Adrenal gland (tissue), 12 donors: ENCODE measurements around the gene ROBO4. TPM values are rescaled to one million over a fixed set of nuclear protein-coding genes. Genes with fewer than 3 reads are reported as not detected.

Experiments
- DNase-seq, 7 donors: peaks; one replicate each; pipeline ENCODE4 v3.0.0-alpha.2; 2019 to 2020
- H3K27ac ChIP-seq, 5 donors: fragments of 200-600 bp; sonication (generic) in 4 of 5; 1 replicate in 3 of 5; 2 replicates in 2 of 5; pipeline versions ENCODE4 v1.5.1 to v1.8.0; 2016 to 2020; ENCODE audit warnings: mild to moderate bottlenecking in 1 of 5
- H3K27me3 ChIP-seq: fragments of 200-600 bp; 2 replicates; pipeline ENCODE4 v1.8.0; 2021
- H3K36me3 ChIP-seq, 2 donors: fragments of 200-600 bp; replicated peaks in 1 of 2; 1 replicate in 1 of 2; 2 replicates in 1 of 2; pipeline versions ENCODE4 v1.5.1 to v1.8.0; 2018 to 2022
- H3K4me1 ChIP-seq, 2 donors: fragments of 200-600 bp; replicated peaks in 1 of 2; 1 replicate in 1 of 2; 2 replicates in 1 of 2; pipeline versions ENCODE4 v1.5.1 to v1.8.0; 2018 to 2021
- H3K4me3 ChIP-seq, 4 donors: fragments of 200-600 bp; sonication (generic) in 3 of 4; one replicate each; pipeline ENCODE4 v1.5.1; 2016 to 2018
- H3K9me3 ChIP-seq, 3 donors: fragments of 200-600 bp; sonication (generic) in 1 of 3; replicated peaks in 1 of 3; 1 replicate in 2 of 3; 2 replicates in 1 of 3; pipeline versions ENCODE4 v1.5.1 to v1.8.0; 2016 to 2021
- CTCF ChIP-seq, 6 experiments: fragments of 450-650 bp in 4 of 6; fragments of 200-600 bp in 2 of 6; sonication (generic) in 1 of 6; IDR thresholded peaks; 1 replicate in 5 of 6; 2 replicates in 1 of 6; pipeline versions ENCODE4 v1.5.1 to v1.8.0; 2016 to 2021; ENCODE audit warnings: antibody characterized with exemption in 6 of 6, mild to moderate bottlenecking in 2 of 6, moderate library complexity in 1 of 6
- POLR2A ChIP-seq, 2 donors: fragments of 450-650 bp; IDR thresholded peaks; one replicate each; pipeline ENCODE4 v1.6.1; 2017; ENCODE audit warnings: antibody characterized with exemption in 2 of 2, mild to moderate bottlenecking in 2 of 2, moderate library complexity in 1 of 2
- WGBS, 4 donors: extraction: QIAGEN DNeasy Blood & Tissue Kit in 2 of 4; methylation state at CpG; one replicate each; pipeline versions ENCODE4 v1.1.5 to v1.1.7; 2013 to 2017; 5-methylcytosine and 5-hydroxymethylcytosine counted together
- intact Hi-C, 2 donors: fragments of 100-400 bp; cut with DNase I; formaldehyde crosslinking; loops; one replicate each; pipeline versions ENCODE4 v1.14.1 to v1.15.0; 2022 to 2023
- polyA plus RNA-seq, 3 donors: library from polyadenylated mRNA; stranded (reverse); fragments of 200-250 nt in 2 of 3; fragments of 350-450 nt in 1 of 3; fragmentation: Illumina TruSeq in 1 of 3; extraction: RNeasy Lipid Tissue Mini Kit (QIAGEN cat#74804) in 1 of 3; gene quantifications; one replicate each; pipeline ENCODE4 v1.2.3, GENCODE V29; 2013 to 2014
- total RNA-seq, 9 donors: library from RNA; depleted of rRNA in 4 of 9; stranded (reverse); fragments of >200 nt in 4 of 9; fragments of 120-200 nt in 1 of 9; fragmentation: NEBNext Ultra II Directional in 1 of 9; extraction: Animal tissue kit (Norgen Biotek cat#: 25700) in 1 of 9; gene quantifications; one replicate each; pipeline versions ENCODE4 v1.1.0 to v1.2.4, GENCODE V29; 2013 to 2023
- donor health status: healthy with polysubstance abuse.
- donor health status: Bipolar disorder and iron deficiency.
- donor health status: DM: yes; HTN: yes; CAD: no.
- donor health status: DM: no; HTN: no; CAD: no.
- donor health status: DM: no; HTN: no; CAD: no.
- donor health status: DM: yes; HTN: yes; CAD: no.

ROBO4 gene
- total and polyA plus RNA-seq, 12 donors, result 4.6 to 40.7 (median 19.5) TPM

GRCh38 chr11:124938970-124939369, 41.3 kb upstream of the ROBO4 start:
- intact Hi-C loops, result no loop called here
- Histone ChIP-seq H3K4me1 (no peaks in the 10 kb centered on the region), H3K27me3 (no peaks in the 10 kb centered on the region), H3K9me3 (no peaks in the 10 kb centered on the region), H3K36me3 (no peaks in the 10 kb centered on the region), H3K27ac (no peak overlapping the region), H3K4me3 (no peak overlapping the region)
- 72 to 84% (median 75%) methylated on average over 6 of the region's 6 CpGs for WGBS, 4 donors
- no peak for DNase-seq
- TF ChIP-seq CTCF (IDR thresholded peaks at IDR 0.05), result no peak
- TF ChIP-seq POLR2A (IDR thresholded peaks at IDR 0.05), result no peak

- H3K9me3 ChIP-seq, result no peaks in the 10 kb centered on the region
- H3K4me1 ChIP-seq, result no peaks in the 10 kb centered on the region
- no peaks in the 10 kb centered on the region for H3K36me3 ChIP-seq
- H3K27me3 ChIP-seq, result no peaks in the 10 kb centered on the region
- TF ChIP-seq POLR2A (IDR thresholded peaks at IDR 0.05), result no peak
- no peak for TF ChIP-seq CTCF (IDR thresholded peaks at IDR 0.05)
- DNase-seq, result no peak
- intact Hi-C loops, result no loop called here
- no peak overlapping the region for H3K27ac ChIP-seq
- WGBS, 4 donors, result 69 to 76% (median 75%) methylated on average over 6 of the region's 6 CpGs
- no peak overlapping the region for H3K4me3 ChIP-seq
Measured at GRCh38 chr11:124938206-124938765, 40.6 kb upstream of the ROBO4 start.

GRCh38 chr11:124937336-124937935, 39.8 kb upstream of the ROBO4 start:
- Histone ChIP-seq H3K4me3 (no peak overlapping the region), H3K36me3 (no peaks in the 10 kb centered on the region), H3K9me3 (no peaks in the 10 kb centered on the region), H3K27me3 (no peaks in the 10 kb centered on the region), H3K4me1 (no peaks in the 10 kb centered on the region), H3K27ac (no peak overlapping the region)
- no peak for DNase-seq
- WGBS, 4 donors, result 66 to 90% (median 75%) methylated on average over 3 of the region's 3 CpGs
- intact Hi-C loops, result no loop called here
- TF ChIP-seq CTCF (IDR thresholded peaks at IDR 0.05), result no peak
- TF ChIP-seq POLR2A (IDR thresholded peaks at IDR 0.05), result no peak

- H3K4me3 ChIP-seq, result no peak within 1 kb of the TSS
- H3K9me3 ChIP-seq, result no peaks in the 10 kb centered on the region
- intact Hi-C loops, result no loop called here
Measured at GRCh38 chr11:124935548-124936514, 38.2 kb upstream of the ROBO4 start, which contains the start of gene HEPACAM. Gene HEPACAM (minus strand): TSS chr11:124936047. CDS start chr11:124936006, 41 bp downstream.

More at GRCh38 chr11:124935548-124936514, 38.2 kb upstream of the ROBO4 start, which contains the start of gene HEPACAM:
- DNase-seq, result no peak
- Histone ChIP-seq H3K27me3 (no peaks in the 10 kb centered on the region), H3K27ac (no peak within 1 kb of the TSS), H3K36me3 (no peaks in the 10 kb centered on the region), H3K4me1 (no peaks in the 10 kb centered on the region)
- TF ChIP-seq CTCF (IDR thresholded peaks at IDR 0.05) (no peak), POLR2A (IDR thresholded peaks at IDR 0.05) (no peak)
- WGBS, 4 donors, result 81 to 89% (median 86%) methylated on average over 18 of the region's 18 CpGs
